Measurements from ENCODE around the gene SCP2. TPM values are rescaled to one million over a fixed set of nuclear protein-coding genes. Genes with fewer than 3 reads are reported as not detected.

SCP2 gene
- polyA plus RNA-seq, 1 of the 3 experiments (the other 2 are of a cell fraction), result 49.5 TPM

- Histone ChIP-seq H3K36me3 (replicated peaks in 1 of 2; ENCODE audit: control insufficient read depth in 1 of 2, insufficient read depth in 2 of 2, low read length in 1 of 2) (peaks cover 9 to 12% of the 10 kb centered on the region in 2 experiments), H4K20me1 (ENCODE audit: insufficient read depth) (no peaks in the 10 kb centered on the region), H3F3A (replicated peaks; ENCODE audit: insufficient read depth) (no peaks in the 10 kb centered on the region), H3K4me3 (ENCODE audit: low read depth in 2 of 2, low read length in 1 of 2) (no peak overlapping the region), H3K27me3 (ENCODE audit: insufficient read depth) (no peaks in the 10 kb centered on the region), H3K27ac (ENCODE audit: low read depth in 2 of 2, low read length in 1 of 2) (no peak overlapping the region), H3K4me2 (no peak overlapping the region), H3K9ac (no peak overlapping the region), H2AFZ (ENCODE audit: low read depth) (no peak overlapping the region), H3K9me2 (no peaks in the 10 kb centered on the region), H3K79me2 (ENCODE audit: insufficient read depth) (no peaks in the 10 kb centered on the region), H3K9me3 (no peaks in the 10 kb centered on the region), H3K4me1 (ENCODE audit: control insufficient read depth in 1 of 2, insufficient read depth in 2 of 2, low read depth in 1 of 2, low read length in 1 of 2) (peaks cover 0 to 3% of the 10 kb centered on the region in 2 experiments; a peak in 1 of 4 replicates)
- POLR2A ChIA-PET, result no interaction called here
- WGBS (ENCODE audit: low lambda C conversion rate), result 94% methylated on average over 2 of the region's 2 CpGs
- CTCF ChIA-PET, result interaction anchor here (0.8 to 0.9 kb wide), 2 partner anchors 12 to 24 kb away, joined by 3 read pairs; no protein-coding TSS in a partner anchor
- DNase-seq, result no peak
- TF ChIP-seq RAD21 (IDR thresholded peaks at IDR 0.05; ENCODE audit: low read length) (no peak), MAX (IDR thresholded peaks at IDR 0.05; ENCODE audit: low read depth) (no peak), EZH2phosphoT487 (IDR thresholded peaks at IDR 0.05; ENCODE audit: borderline replicate concordance, low read depth) (no peak), MXI1 (IDR thresholded peaks at IDR 0.05; ENCODE audit: low read depth, low read length) (no peak), FOXM1 (IDR thresholded peaks at IDR 0.05; ENCODE audit: low read depth) (no peak), TEAD4 (IDR thresholded peaks at IDR 0.05; ENCODE audit: borderline replicate concordance, insufficient read depth) (no peak), PBX3 (IDR thresholded peaks at IDR 0.05) (no peak), MEF2A (IDR thresholded peaks at IDR 0.05; ENCODE audit: borderline replicate concordance, low read depth) (no peak), FOSL2 (IDR thresholded peaks at IDR 0.05; ENCODE audit: borderline replicate concordance, low read depth) (no peak), RCOR1 (IDR thresholded peaks at IDR 0.05; ENCODE audit: low read length) (no peak)
Measured at GRCh38 chr1:53057127-53057526, 130.1 kb downstream of the SCP2 start.

- no peaks in the 10 kb centered on the region for H3K9me3 ChIP-seq
- H3K9me2 ChIP-seq, result no peaks in the 10 kb centered on the region
- H3K79me2 ChIP-seq (ENCODE audit: insufficient read depth), result no peaks in the 10 kb centered on the region
- no peaks in the 10 kb centered on the region for H3K27me3 ChIP-seq (ENCODE audit: insufficient read depth)
- H3K27ac ChIP-seq (ENCODE audit: low read depth in 2 of 2, low read length in 1 of 2), result no peak overlapping the region
- no peak overlapping the region for H2AFZ ChIP-seq (ENCODE audit: low read depth)
- CTCF ChIA-PET, result interaction anchor here (1.1 to 2.4 kb wide), 3 partner anchors 9 to 122 kb away, joined by 3 to 11 read pairs (median 4); no protein-coding TSS in a partner anchor
- no peaks in the 10 kb centered on the region for H3F3A ChIP-seq (replicated peaks; ENCODE audit: insufficient read depth)
- H3K4me1 ChIP-seq (ENCODE audit: control insufficient read depth in 1 of 2, insufficient read depth in 2 of 2, low read depth in 1 of 2, low read length in 1 of 2), result peaks cover 3 to 10% of the 10 kb centered on the region in 2 experiments; a peak in 2 of 4 replicates
- DNase-seq, result no peak
- H4K20me1 ChIP-seq (ENCODE audit: insufficient read depth), result no peaks in the 10 kb centered on the region
- no peaks in the 10 kb centered on the region for H3K36me3 ChIP-seq (replicated peaks in 1 of 2; ENCODE audit: control insufficient read depth in 1 of 2, insufficient read depth in 2 of 2, low read length in 1 of 2)
- H3K4me2 ChIP-seq, result no peak overlapping the region
- WGBS (ENCODE audit: low lambda C conversion rate), result 71% methylated on average over 1 of the region's 1 CpG
- POLR2A ChIA-PET, result no interaction called here
- no peak overlapping the region for H3K4me3 ChIP-seq (ENCODE audit: low read depth in 2 of 2, low read length in 1 of 2)
- TF ChIP-seq NFIC (IDR thresholded peaks at IDR 0.05; ENCODE audit: borderline replicate concordance) (0 out of 2 replicates have a peak, but pooled peaks have one; percentile 7), EZH2phosphoT487 (IDR thresholded peaks at IDR 0.05; ENCODE audit: borderline replicate concordance, low read depth) (no peak)
- no peak overlapping the region for H3K9ac ChIP-seq
Measured at GRCh38 chr1:53060579-53060978, 133.5 kb downstream of the SCP2 start.

Data from SK-N-SH (cell line).